T-helper 1 cell treated with Interleukin-12 subunit alpha and Interleukin-12 subunit beta and Interleukin-4 antibody, amounts not matched to agents 30 ng/mL and 1 ng/mL, for 36 hours (primary cell): ENCODE results near the gene GPR153. TPM values are rescaled to one million over a fixed set of nuclear protein-coding genes. Genes with fewer than 3 reads are reported as not detected.

Experiments used
- intact Hi-C: fragments of 100-400 bp; cut with micrococcal nuclease; formaldehyde crosslinking; loops from one replicate; pipeline ENCODE4 v1.15.1; 2024
- total RNA-seq: library from RNA; stranded (reverse); gene quantifications from 2 replicates; pipeline ENCODE4 v1.2.3, GENCODE V29; 2022

GPR153 gene
- total RNA-seq, 1 donor from 2014 or later = 3.1 TPM

DNA sequence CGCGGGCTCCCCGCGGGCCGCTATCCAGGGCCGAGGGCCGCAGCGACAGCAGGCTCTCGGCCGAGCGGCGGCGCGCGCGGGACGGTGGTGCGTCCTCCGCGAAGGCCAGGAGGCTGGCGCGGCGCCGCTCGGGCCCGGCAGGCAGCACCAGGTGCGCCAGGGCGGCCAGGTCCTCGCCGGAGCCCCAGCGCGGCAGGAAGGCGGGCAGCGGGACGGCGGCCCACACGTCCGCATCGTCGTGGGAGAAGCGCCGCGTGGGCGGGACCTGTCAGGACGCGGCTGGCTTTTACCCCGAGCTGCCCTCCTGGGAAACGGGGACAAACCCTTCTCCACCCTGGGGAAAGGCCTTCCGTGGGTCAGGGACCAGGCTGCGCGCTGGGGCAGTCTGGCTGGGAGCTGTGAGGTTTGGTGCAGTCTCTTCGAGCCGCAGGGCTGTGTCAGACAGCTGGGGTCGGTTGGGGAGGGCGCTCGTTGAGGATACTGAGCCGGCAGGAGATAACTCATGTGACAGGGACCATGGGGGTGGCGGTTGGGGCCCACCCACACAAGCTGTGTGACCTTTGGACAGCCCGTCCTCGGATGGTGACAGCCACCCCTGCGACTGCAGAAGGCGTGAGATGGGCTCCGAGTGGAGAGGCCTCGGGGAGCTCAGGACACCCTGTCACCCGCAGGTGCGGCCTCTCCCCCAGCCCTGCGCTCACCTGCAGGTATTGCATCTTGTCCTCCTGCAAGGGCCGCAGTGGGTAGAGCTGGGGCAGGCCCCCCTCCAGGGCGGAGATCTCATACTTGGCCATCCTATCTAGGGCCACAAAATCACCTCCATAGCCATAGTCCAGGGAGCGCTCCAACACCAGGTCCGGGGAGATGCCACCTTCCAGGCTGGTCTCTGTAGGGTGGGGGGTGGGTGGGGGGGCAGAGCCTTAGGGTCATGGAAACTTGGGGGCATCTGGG is 10.9 kb downstream of the GPR153 start:
- intact Hi-C loops = loop anchor here (5.0 kb wide), 1 partner anchor 227 kb away; no protein-coding TSS in a partner anchor

GRCh38 chr1:6248932-6249738 is 11.8 kb downstream of the GPR153 start:
- intact Hi-C loops = loop anchor here (5.0 kb wide), 1 partner anchor 228 kb away; no protein-coding TSS in a partner anchor

DNA sequence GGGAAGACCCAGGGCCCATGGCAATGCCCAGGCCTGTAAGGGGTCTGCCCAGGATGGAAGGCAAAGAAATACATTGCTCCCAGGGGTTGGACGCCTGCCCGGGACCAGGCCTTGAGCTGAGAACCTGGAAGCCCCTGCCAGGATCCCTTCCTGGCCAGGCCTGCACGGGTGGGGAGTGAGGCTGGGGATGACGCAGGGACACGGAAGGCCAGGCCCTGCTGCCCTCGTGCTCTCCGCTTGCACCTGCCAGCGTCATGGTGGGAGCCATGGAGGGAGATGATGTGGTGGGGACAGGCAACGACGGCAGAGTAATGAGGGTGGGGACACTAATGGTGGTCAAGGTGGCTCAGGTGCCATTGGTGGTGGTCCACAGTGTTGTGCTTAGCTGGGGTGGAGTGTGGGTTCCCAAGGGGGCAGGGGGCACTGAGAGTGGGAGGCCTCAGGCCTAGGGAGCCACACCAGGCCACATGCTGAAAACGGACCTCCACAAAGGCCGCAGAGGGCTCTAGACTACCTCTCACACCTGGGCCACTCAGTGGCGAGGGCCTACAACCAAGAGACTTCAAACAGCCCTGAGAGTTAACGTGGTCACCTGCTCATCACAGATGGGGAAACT is 12.6 kb downstream of the GPR153 start:
- intact Hi-C loops = loop anchor here (5.0 kb wide), 1 partner anchor 229 kb away; no protein-coding TSS in a partner anchor

DNA sequence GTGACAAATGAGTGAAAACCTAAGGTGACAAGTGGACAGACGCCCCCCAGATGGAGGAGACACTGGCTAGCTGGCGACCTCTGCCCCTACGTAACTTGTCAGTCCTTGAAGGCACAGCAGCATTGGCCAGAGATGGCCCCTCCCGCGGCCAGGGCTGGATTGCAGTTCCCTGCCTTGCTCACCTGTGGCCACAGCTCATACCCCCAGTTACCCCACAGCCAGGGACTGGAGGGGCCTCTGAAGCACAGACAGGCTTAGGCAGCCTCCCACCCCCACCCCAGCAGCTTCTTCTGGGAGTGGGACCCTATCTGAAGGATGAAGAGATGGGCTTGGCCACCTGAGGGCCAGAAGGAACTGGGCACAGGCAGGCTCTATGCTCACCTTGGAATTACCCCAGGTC is 13.2 kb downstream of the GPR153 start:
- intact Hi-C loops = loop anchor here (1.0 to 5.0 kb wide), 3 partner anchors 49 to 230 kb away; partner anchors contain the start of gene RPL22

DNA sequence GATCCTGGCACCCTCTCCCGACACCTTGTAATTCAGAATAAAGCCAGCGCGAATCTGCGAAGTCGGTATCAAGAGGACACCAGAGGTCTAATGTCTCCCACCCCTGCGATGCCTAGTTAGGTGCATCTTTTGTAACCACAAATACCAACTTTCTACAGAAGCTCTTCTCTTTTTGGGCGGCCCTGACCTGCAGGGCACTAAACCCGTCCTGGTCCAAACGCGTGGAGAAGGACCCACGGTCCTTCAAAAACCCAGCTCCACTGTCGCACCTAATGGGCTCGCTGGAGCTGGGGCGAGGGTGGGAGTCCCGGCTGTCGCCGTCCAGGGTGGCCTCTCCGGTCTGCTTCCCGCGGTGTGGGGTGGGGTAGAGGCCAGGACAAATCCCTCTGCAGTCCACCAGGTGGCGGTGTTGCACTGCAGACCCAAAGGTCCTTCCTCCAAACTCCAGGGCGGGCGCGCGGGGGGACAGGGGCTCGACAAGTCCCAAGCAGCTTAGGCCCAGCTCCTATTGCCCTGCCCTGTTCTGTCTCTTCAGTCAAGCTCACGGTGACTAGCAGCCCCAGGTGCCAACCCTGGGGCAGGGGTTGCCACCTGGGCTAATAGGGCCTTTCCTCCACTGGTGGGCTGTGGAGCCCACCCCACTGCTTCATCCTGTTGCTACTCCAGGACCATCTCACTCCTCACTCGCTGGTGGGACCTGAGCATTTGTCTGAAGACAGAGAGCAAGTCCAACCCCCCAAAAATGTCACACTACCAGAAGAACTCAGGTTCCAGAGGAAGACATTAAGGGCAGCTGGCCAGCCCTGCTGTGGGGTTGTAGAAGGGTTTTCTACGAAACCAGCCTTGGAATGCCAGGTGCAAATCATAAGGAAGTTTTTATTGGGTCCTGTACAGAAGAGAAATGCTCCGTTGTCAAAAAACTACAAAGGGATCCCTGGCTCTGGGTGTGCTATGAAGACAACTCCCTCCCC is 14.1 kb downstream of the GPR153 start:
- intact Hi-C loops = loop anchor here (1.0 to 5.0 kb wide), 8 partner anchors 10 to 231 kb away; partner anchors contain the start of gene RPL22

- intact Hi-C loops = loop anchor here (1.0 to 5.0 kb wide), 8 partner anchors 10 to 231 kb away; partner anchors contain the start of gene RPL22
Measured at GRCh38 chr1:6245869-6246496, 14.9 kb downstream of the GPR153 start.

DNA sequence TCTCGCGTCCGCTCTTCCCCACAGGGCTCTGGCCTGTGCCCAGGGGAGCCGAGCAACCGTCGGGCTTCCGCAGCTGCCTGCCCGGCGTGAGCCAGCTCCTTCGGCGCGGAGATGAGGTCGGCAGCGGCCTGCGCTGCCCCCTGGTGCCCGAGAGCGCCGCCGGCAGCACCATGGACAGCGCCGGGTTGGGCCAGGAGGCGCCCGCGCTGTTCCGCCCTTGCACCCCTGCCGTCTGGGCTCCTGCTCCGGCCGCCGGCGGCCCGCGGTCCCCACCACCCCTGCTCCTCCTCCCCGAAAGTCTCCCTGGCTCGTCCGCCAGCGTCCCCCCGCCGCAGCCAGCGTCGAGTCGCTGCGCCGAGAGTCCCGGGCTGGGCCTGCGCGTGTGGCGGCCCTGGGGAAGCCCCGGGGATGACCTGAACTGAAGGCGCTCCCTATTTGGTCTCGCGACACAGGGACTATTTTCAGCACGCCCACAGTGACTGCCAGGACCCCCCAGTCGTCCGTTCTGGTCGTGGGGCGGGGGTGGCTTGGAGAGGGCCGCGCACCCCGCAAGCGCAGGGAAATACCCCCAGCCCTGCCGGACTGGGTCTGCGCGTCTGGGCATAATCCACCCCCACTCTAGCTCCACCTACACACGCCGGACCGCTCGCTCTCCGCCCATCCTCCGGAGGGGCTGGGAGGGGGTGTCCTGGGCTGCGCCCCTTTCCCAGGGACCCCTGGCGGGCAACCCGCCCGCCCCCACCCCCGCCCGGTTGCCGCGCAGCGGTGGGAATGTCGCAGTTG is 15.6 kb downstream of the GPR153 start:
- intact Hi-C loops = loop anchor here (1.0 to 5.0 kb wide), 2 partner anchors 137 to 232 kb away; no protein-coding TSS in a partner anchor

GRCh38 chr1:6244401-6245049 is 16.4 kb downstream of the GPR153 start:
- intact Hi-C loops = loop anchor here (1.0 to 5.0 kb wide), 2 partner anchors 136 to 233 kb away; no protein-coding TSS in a partner anchor

DNA sequence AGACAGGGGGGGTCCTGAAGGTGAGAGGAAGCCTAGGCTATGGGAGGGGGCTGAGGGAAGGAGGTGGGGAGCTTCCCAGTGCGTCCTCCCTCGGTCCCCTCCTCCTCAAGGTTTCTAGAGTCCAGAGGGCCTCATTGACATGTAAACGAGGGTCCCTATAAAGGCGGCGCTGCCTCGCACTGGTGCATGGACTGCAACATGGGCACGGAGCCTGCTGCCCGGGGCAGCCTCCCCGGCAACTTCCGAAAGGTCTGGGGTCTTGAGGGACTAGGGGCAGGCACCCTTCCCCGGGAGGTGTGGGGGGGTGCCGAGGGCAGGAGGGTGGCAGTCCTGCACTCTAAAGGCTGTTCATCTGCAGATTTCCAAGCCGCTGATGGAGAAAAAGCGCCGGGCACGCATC is 16.9 kb downstream of the GPR153 start, which contains the start of gene HES3:
Gene HES3 (plus strand): TSS at position 187 of the 400 bp plus-strand sequence. CDS start 187 bp downstream, at position 374.
- intact Hi-C loops = no loop called here

GRCh38 chr1:6243053-6243834 is 17.7 kb downstream of the GPR153 start:
- intact Hi-C loops = no loop called here

GRCh38 chr1:6241887-6242740 is 18.8 kb downstream of the GPR153 start:
- intact Hi-C loops = no loop called here

DNA sequence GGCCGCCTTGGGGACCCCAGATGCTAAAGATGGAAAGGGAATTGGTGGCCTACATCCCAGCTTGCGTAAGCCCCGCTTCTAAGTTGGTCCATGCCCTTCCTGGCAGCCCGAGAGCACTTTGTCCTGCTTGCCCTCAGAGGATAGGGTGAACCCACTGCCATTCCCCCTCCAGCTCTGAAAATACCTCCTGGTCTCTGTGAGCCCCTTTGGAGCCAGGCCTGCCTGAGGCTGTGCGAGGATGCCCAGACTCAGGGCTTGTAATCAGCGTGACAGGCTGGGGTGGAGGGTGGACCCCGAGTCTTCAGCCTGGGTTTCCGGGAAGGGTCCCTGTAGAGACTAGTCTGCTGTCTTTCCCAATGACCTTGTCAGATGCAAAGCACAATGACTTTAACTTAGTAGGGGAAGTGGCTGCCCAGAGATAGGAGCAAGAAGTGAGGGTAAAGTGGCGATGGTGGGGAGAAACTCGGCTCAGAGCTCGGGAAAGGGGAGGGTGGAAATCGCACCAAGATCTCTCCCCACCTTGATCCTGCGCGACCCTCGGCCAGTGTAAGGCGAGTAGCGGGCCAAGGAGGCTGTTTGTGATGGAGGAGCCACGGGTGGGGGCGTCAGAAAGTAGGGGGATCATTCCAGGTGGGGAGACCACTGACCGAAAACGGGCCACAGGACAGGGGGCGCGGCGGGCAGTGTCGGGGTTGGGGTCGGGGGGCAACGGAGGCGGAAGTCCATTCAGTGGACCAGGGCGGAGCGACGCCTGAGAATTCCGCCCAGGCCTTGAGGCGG is 19.6 kb downstream of the GPR153 start:
- intact Hi-C loops = no loop called here

DNA sequence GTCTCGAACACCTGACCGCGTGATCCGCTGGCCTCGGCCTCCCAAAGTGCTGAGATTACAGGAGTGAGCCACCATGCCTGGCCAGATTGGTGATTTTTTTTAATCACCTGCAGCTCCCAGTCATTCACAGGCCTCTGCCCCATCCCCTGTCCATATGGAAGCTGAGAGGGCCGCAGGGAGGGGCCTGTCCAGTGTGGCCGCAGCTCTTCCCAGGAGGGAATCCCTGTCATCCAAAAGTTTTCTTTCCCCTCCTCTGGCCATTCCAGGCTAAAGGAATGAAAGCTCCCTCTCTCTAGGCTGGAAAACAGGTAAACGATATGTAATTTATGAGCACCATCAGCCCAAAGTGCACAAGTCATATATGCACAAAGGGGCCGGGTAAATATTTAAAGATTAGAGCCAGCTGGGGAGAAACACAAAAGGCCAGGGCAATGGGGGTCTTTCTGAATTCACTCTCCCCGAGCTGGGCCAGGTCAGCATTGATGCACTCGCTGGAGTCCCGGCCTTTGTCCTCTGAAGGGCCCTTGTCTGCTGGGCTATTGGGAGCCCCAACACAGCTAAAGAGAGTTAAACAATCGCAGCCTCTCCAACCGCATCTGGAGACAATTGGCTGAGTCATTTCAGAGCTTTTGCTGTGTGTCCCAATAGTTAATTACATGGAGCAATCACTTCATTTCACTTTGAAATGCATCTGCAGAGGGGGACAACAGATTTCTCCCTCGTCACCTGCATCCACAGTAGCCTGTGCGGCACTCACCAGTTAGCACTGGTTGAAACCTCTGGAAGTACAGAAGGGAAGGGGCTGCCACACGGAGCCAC is 20.7 kb downstream of the GPR153 start:
- intact Hi-C loops = loop anchor here (5.0 to 10.0 kb wide), 3 partner anchors 248 to 545 kb away; partner anchors contain the start of genes CAMTA1, KLHL21 and NPHP4

GRCh38 chr1:6239213-6239752 is 21.6 kb downstream of the GPR153 start:
- intact Hi-C loops = loop anchor here (5.0 to 10.0 kb wide), 3 partner anchors 247 to 546 kb away; partner anchors contain the start of genes CAMTA1, KLHL21 and NPHP4
